ENCODE data around the gene GALNT18. TPM values are rescaled to one million over a fixed set of nuclear protein-coding genes. Genes with fewer than 3 reads are reported as not detected.

The GALNT18 gene
- total RNA-seq, 1 donor from 2014 or later: 76.9 TPM

DNA sequence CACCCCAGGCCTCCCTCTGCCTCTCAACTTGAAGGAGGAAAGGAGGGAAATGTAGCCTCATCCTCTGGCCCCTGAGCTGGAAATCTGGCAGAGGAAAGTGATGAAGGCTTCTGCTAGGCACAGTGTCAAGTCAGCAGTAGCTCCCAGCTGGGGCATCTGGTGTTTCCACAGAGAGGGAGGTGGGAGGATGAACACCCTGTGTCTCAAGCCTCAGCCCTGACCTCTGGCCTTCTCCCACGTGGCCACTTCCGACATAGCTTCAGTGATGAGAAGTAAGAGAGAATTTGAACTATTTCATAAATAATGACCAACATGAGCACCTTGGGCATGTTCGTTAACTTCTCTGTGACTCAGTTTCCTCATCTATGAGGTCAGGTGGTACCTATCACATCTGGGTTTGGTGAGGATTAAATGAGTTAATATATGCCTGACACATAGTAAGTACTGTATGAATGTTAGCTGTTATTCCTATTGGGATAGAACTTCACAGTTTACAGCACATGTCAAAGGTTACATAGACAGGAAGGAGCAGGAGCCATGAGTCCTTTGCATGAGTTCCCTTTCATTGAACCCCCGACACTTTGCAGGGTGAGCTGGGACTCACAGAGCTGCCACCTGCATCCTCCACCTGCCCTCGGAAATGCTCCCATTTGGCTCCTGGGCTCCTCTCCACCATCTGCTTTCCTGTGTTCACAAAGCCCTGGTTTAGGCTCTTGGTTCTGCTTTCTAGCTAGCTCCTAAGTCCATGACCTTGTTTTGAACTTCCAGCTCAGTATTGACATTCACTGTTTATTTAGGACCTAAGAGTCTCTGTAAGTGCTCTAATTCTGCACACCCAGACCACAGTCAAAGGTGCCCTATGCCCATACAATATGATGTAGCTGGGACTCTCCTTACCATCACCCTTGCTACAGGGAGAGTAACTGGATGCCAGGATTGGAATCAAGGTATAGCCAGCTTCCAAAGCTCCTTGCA, 330.5 kb downstream of the GALNT18 start:
- H3K4me1 Mint-ChIP-seq (ENCODE audit: low read depth, unreplicated experiment): peaks cover 10% of the 10 kb centered on the region
- H3K27me3 Mint-ChIP-seq (ENCODE audit: unreplicated experiment): peaks cover 6% of the 10 kb centered on the region
- DNase-seq: no peak
- peaks cover 3% of the 10 kb centered on the region for H3K9me3 Mint-ChIP-seq (ENCODE audit: unreplicated experiment)
- TF ChIP-seq, protein P1, sequence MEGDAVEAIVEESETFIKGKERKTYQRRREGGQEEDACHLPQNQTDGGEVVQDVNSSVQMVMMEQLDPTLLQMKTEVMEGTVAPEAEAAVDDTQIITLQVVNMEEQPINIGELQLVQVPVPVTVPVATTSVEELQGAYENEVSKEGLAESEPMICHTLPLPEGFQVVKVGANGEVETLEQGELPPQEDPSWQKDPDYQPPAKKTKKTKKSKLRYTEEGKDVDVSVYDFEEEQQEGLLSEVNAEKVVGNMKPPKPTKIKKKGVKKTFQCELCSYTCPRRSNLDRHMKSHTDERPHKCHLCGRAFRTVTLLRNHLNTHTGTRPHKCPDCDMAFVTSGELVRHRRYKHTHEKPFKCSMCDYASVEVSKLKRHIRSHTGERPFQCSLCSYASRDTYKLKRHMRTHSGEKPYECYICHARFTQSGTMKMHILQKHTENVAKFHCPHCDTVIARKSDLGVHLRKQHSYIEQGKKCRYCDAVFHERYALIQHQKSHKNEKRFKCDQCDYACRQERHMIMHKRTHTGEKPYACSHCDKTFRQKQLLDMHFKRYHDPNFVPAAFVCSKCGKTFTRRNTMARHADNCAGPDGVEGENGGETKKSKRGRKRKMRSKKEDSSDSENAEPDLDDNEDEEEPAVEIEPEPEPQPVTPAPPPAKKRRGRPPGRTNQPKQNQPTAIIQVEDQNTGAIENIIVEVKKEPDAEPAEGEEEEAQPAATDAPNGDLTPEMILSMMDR (IDR thresholded peaks at IDR 0.05; ENCODE audit: partially characterized antibody, unreplicated experiment): no peak
- no peak overlapping the region for H3K27ac Mint-ChIP-seq (ENCODE audit: unreplicated experiment)
- peaks cover 4% of the 10 kb centered on the region for H3K36me3 Mint-ChIP-seq (ENCODE audit: unreplicated experiment)
- H3K4me3 Mint-ChIP-seq (ENCODE audit: unreplicated experiment): no peak overlapping the region

DNA sequence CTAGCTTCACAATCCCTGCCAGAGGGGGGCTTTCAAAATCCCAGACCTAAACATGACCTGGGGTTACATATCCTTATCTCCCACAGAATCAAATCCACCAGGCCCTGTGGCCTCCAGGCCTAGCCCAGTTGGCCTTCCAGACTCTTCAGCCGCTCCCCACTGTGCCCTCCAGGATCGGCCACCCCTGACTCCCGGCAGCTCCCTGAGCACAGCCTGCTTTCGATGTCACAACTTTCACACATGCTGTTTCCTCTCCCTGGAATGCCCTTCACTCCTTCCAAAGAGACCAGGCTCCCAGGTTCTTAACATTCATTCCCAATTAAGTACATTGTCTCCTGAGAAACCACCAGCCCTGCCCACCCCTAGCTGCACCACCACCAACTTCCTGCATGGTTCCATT, 331.5 kb downstream of the GALNT18 start:
- Mint-ChIP-seq H3K27me3 (ENCODE audit: unreplicated experiment) (peaks cover 6% of the 10 kb centered on the region), H3K4me3 (ENCODE audit: unreplicated experiment) (no peak overlapping the region), H3K4me1 (ENCODE audit: low read depth, unreplicated experiment) (peaks cover 12% of the 10 kb centered on the region), H3K36me3 (ENCODE audit: unreplicated experiment) (peaks cover 4% of the 10 kb centered on the region), H3K27ac (ENCODE audit: unreplicated experiment) (no peak overlapping the region), H3K9me3 (ENCODE audit: unreplicated experiment) (peaks cover 3% of the 10 kb centered on the region)
- DNase-seq: no peak
- TF ChIP-seq, protein P1 (IDR thresholded peaks at IDR 0.05; ENCODE audit: partially characterized antibody, unreplicated experiment): no peak

DNA sequence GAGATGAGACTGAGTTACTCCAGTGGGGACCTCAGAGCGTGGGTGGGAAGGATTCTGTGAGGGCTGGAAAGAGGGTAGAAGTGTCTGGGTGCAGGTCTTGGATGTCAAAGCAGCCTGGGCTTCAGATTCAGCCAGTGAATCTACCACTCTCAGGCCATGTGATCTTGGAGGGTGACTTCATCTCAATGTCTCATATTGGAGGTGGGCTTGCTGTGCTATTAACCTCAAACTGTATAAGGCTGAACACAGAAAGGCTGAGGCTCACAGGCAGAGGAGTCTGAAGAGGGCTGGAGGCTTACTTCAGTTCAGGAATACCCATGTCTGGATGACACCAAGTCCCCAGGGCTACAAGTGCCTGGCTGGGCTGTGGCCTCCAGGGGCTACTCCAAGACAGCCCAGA, 332.1 kb downstream of the GALNT18 start:
- TF ChIP-seq, protein P1 (IDR thresholded peaks at IDR 0.05; ENCODE audit: partially characterized antibody, unreplicated experiment): no peak
- H3K36me3 Mint-ChIP-seq (ENCODE audit: unreplicated experiment): peaks cover 4% of the 10 kb centered on the region
- peaks cover 6% of the 10 kb centered on the region for H3K27me3 Mint-ChIP-seq (ENCODE audit: unreplicated experiment)
- peaks cover 3% of the 10 kb centered on the region for H3K9me3 Mint-ChIP-seq (ENCODE audit: unreplicated experiment)
- no peak overlapping the region for H3K27ac Mint-ChIP-seq (ENCODE audit: unreplicated experiment)
- no peak for DNase-seq
- no peak overlapping the region for H3K4me3 Mint-ChIP-seq (ENCODE audit: unreplicated experiment)
- H3K4me1 Mint-ChIP-seq (ENCODE audit: low read depth, unreplicated experiment): peaks cover 12% of the 10 kb centered on the region

- H3K9me3 Mint-ChIP-seq (ENCODE audit: unreplicated experiment): peaks cover 3% of the 10 kb centered on the region
- peaks cover 12% of the 10 kb centered on the region for H3K4me1 Mint-ChIP-seq (ENCODE audit: low read depth, unreplicated experiment)
- TF ChIP-seq, protein P1 (IDR thresholded peaks at IDR 0.05; ENCODE audit: partially characterized antibody, unreplicated experiment): no peak
- H3K27me3 Mint-ChIP-seq (ENCODE audit: unreplicated experiment): peaks cover 6% of the 10 kb centered on the region
- DNase-seq: no peak
- no peak overlapping the region for H3K27ac Mint-ChIP-seq (ENCODE audit: unreplicated experiment)
- H3K4me3 Mint-ChIP-seq (ENCODE audit: unreplicated experiment): no peak overlapping the region
- peaks cover 4% of the 10 kb centered on the region for H3K36me3 Mint-ChIP-seq (ENCODE audit: unreplicated experiment)
These were observed 332.7 kb downstream of the GALNT18 start for GRCh38 chr11:11288972-11289616.
